Non-pigmented ciliary epithelial cell (primary cell): ENCODE measurements around the gene TMEM150C.
"Not testable (repeated sequence)": the region's sequence is repeated elsewhere in the genome, so short reads cannot be mapped to it uniquely, and the experiment has no call there.

Experiments used
- DNase-seq: peaks from one replicate; pipeline ENCODE4 v3.0.0-alpha.2; 2010; ENCODE audit warnings: low read depth

The TMEM150C gene

DNA sequence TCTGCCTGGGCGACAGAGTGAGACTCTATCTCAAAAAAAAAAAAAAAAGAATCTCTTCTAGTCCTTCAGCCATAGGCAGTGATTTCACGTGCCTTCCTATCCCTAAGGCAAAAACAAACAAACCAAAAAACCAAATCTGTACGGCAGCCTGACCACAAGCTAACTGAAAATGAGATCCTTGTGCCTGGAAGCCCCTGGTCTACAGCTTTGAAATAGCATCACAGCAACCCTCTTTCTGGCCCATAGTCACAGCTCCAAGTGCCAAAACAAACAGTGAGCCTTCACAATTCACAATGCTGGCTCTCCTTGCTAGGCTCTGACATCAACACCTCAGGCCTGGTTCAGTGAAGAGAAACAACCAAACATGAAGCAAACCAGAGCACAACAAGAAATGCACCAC is 46.1 kb downstream of the TMEM150C start:
- no peak for DNase-seq

- no peak for DNase-seq
Measured at GRCh38 chr4:82513382-82513781, 48.4 kb downstream of the TMEM150C start.

DNA sequence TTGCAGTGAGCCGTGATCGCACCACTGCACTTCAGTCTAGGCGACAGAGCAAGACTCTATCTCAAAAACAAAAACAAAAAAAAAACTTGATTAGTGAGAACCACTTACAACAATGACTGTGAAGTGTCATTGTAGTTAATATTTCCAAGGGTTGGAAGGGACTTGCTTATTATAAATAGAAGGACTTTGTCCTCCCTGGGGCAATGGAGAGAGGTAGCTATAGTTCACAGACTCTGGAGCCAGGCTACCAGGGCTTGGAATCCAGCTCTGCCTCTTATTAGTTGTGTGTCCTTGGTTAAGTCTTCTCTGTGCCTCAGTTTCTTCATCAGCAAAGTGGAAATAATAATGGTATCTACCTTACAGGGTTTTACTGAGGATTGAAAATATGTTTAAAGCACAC is 51.6 kb downstream of the TMEM150C start:
- DNase-seq: no peak

- DNase-seq: no peak
Measured at GRCh38 chr4:82508806-82509428, 52.9 kb downstream of the TMEM150C start.

- DNase-seq: no peak
Measured at GRCh38 chr4:82508011-82508410, 53.8 kb downstream of the TMEM150C start.

GRCh38 chr4:82501154-82501442 is 60.7 kb downstream of the TMEM150C start:
- no peak for DNase-seq

DNA sequence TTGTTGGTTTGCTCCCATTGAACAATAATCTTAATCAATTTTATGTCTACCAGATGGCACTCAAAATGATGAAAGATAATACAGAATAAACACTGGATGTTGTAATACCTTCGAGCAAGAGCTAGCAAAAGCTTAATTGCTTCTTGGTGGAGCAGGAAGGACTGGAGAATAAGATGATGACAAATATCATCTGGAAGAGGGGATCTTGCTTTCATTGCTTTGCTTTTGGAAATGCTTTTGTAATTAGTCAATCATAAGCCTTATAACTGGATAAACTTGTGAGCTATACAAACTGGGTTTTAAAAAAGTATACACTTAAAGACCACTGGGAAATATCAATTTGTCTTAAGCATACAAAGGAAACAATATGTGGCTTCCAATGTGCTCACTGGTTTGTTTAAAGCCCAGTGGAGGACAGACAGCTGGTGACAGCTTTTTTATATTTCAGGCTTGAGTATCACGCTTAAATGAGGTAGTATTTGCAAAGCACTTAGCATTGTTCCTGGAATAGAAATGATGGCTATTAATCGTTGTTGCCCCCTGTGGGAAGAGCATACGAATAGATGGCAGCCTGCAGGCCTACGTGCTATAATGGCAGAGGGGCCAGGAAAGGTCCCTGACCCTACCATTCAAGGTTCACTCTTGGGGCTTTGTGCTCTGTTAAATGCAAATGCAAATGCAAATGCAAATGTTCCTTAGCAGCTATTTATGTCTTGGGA is 61.2 kb downstream of the TMEM150C start:
- DNase-seq: no peak

GRCh38 chr4:82499738-82500434 is 61.9 kb downstream of the TMEM150C start:
- no peak for DNase-seq

DNA sequence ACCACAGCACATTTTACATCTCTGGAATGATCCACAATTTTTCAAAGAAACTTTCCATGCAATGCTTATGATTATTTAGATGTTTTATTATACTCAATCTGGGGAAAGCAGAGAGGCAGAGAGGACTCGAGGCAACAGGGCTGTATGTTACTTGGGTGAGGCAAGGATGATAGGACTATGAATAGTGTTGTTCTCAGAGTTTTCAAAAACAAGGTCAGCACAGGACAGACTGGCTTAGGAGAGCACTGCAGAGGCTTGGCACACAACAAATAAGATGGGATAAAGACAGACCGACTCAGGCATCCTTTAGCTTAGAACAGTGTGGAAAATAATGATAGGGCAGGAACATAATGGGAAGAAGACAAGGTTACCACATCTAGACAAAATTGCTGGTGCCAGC is 65.4 kb downstream of the TMEM150C start:
- no peak for DNase-seq

DNA sequence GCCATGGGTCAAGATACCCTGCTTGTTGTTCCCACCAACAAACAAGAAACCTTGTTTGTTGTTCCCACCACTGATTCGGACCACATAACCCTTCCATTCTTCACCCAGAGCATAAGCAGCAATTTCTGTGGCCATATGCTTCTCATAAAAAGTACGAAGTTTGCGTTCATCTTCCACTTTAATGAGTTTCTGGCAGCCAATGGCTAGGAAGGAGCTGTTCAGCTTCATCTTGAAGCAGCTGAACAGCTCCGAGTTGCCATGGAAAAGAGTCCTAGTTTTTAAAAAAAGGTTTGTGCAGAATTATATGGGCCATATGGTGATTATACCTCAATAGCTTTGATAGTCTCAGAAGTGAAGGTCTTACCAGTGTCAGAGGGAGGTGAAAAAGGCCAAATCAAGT is 66.1 kb downstream of the TMEM150C start:
- DNase-seq: no peak

- DNase-seq: no peak
Measured at GRCh38 chr4:82493721-82494425, 67.9 kb downstream of the TMEM150C start.

DNA sequence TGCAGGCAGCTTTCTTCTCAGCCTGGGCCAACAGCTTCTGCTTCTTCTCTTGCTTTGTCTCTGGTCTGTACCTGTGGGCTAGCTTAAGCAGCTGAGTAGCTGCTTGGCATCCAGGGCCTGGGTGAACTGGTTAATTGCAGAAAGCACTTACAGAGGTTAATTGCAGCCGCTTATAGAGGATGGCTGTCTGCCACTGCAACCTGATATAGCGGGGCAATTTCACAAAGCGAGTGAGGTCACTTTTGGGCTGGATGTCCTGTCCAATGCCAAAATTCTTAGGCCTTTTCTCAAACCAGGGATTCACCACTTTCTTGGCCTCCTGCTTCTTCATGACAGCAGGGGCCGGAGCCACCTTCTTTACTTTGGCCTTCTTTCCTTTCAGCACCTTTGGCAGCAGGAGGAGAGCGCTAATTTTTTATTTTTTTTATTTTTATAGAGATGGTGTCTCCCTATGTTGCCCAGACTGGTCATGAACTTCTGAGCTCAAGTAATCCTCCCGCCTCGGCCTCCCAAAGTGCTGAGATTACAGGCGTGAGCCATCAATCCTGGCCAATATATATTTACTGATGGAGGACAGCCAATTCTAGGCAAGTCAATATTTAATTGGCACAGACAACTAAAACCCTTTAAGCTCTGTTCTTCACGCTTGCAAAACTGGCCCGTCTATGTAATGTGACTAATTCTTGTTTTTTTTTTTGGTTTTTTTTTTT is 70.4 kb downstream of the TMEM150C start:
- no peak for DNase-seq

DNA sequence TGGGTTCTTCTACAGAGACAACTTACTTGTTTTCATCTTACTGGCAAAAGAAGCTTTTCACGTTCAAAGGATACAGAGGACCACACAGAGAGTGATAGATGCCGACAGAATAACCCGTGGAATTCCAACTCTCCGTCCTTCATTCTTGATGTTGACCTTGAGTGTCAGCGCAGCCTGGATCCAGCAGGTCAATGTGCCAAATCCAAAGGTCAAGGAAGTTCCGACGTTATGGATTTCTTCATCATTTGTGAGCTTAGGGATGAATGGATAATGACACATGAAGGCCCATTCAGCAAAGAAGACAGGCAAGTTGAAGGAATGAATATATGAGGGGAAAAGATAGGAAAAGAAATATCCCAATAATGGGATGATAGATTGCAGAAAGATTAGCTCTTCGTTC is 71.8 kb downstream of the TMEM150C start:
- no peak for DNase-seq

DNA sequence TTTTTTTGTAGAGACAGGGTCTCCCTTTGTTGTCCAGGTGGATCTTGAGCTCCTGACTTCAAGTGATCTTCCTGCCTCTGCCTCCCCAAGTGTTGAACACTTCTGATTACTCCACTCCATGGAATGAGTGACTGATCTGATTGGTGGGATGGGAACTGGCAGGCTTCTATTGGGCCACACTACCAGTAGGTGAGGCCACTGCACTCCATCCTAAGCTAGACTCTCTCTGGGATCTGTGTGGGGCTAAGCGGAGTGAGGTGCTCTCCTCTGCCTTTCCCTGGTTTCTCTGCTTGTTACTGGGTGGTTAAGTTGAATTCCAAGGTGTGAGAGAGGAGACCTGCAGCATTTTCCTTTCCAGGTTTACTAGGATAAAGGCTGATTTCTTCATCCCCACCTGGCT is 72.7 kb downstream of the TMEM150C start:
- no peak for DNase-seq

DNA sequence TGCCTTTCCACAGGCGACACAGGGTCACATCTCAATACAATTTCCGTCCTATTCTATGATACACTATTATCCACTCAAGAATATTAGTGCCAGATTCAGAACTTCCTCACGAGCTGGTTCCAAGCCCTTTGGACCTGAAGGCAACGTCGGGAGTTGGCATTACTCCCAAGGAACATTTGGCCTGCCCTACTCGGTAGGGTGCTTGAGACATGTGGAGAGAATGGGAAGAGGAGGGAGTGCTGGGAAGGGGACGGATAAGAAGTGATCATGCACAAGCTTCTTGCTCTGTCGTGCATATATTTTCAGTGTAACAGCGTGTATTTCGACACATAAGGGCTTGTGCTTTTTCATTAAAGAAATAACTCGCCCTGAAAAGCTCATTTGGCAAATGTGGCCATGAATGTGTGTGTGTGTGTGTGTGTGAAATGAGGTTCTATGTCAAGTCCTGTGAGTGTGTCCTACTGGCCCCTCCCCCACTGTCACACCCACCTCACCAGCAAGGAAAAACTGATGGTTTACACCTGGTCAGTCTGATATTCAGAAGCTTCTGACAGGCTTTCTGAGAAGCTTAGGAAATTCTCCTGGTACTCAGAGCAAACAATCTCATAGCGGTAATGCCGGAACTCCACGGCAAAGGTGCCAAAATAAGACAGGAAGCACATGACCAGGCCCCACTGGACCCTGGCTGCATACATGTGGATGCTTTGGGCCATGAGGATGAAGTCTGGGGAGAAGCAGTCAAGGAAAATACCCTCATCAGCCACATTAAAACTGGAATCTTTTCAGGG is 76.6 kb downstream of the TMEM150C start:
- no peak for DNase-seq

- DNase-seq: no peak
Measured at GRCh38 chr4:82482387-82482786, 79.4 kb downstream of the TMEM150C start.

DNA sequence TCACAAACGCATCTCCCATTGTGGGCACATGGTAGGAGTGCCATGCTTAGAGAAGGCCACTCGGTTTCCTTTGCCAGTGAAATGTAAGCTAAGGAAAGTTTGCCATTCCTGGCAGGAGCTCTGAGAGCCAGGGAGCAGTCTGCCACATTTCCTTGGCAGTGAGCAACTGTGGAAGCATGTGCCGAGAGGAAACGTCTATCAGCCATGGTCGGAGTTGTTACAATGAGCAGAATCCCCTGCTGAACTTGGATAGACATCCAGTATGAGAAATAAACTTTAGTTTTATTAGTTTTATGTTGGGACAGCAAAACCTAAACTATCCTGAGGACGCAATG is 80.3 kb downstream of the TMEM150C start:
- no peak for DNase-seq

DNA sequence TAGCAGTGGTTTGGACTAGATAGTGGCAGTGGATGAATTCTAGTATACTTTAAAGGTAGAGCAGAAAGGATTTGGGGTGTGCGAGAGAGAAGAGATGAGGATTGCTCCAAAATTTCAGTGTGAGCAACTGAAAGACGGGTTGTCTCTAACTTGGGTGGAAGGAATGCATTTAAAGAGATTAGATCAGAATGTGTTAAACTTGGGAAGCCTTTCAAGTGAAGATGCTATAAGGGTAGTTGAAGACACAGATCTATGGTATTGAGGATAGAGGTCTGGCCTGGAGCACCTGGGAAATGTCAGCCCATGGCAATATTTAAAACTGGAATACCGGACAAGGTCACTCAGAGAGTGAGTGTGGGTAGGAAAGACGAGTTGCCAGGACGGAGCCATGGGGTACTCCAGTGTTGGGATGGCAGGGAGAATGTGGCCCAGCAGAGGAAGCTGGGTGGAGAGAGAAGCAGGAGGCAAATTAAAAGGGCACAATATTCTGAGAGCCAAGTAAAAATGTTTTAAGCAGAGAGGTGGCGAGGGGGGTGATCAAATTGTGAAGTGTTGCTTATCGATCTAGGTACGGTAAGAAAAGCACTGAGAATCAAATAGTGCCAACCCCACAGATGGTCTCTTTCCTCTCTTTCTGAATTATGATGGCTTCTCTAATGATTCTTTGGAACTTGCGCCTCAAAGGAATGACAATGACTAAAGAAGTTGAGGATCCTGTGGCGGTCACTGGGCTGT is 80.8 kb downstream of the TMEM150C start:
- DNase-seq: no peak

GRCh38 chr4:82479562-82479961 is 82.2 kb downstream of the TMEM150C start:
- DNase-seq: no peak

DNA sequence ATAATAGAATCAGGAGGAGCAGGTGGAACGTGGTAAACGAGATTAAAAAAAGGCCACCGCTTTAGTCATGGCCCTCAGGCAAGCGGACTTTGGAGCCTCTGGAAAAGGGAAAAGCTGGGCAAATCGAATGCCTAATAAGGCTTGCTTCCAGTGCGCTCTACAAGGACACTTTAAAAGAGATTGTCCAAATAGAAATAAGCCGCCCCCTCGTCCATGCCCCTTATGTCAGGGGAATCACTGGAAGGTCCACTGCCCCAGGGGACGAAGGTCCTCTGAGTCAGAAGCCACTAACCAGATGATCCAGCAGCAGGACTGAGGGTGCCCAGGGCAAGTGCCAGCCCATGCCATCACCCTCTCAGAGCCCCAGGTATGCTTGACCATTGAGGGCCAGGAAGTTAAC is 84.3 kb downstream of the TMEM150C start:
- not testable (repeated sequence) for DNase-seq

GRCh38 chr4:82475931-82476330 is 85.9 kb downstream of the TMEM150C start:
- DNase-seq: not testable (repeated sequence)
